Activated naive CD8-positive, alpha-beta T cell (primary cell): ENCODE results near the gene CRYBG2.

Source experiments
- H3K27ac Mint-ChIP-seq: one replicate; pipeline ENCODE4 v1.8.0; 2021; ENCODE audit warnings: mixed read lengths
- H3K27me3 Mint-ChIP-seq: one replicate; pipeline ENCODE4 v1.8.0; 2021; ENCODE audit warnings: mixed read lengths
- H3K36me3 Mint-ChIP-seq: one replicate; pipeline ENCODE4 v1.8.0; 2021; ENCODE audit warnings: mixed read lengths
- H3K4me1 Mint-ChIP-seq: one replicate; pipeline ENCODE4 v1.8.0; 2021; ENCODE audit warnings: low read depth, mixed read lengths
- H3K4me3 Mint-ChIP-seq: one replicate; pipeline ENCODE4 v1.8.0; 2021; ENCODE audit warnings: mild to moderate bottlenecking, mixed read lengths
- H3K9me3 Mint-ChIP-seq: one replicate; pipeline ENCODE4 v1.8.0; 2021; ENCODE audit warnings: low read depth, mixed read lengths

Gene CRYBG2

GRCh38 chr1:26290122-26290881 is 63.6 kb downstream of the CRYBG2 start:
- H3K4me1 Mint-ChIP-seq: peaks cover 75% of the 10 kb centered on the region
- no peaks in the 10 kb centered on the region for H3K36me3 Mint-ChIP-seq
- H3K4me3 Mint-ChIP-seq: peak overlapping the region; percentile 64
- no peaks in the 10 kb centered on the region for H3K9me3 Mint-ChIP-seq
- H3K27me3 Mint-ChIP-seq: no peaks in the 10 kb centered on the region
- H3K27ac Mint-ChIP-seq: peak overlapping the region; percentile 94

- peaks cover 2% of the 10 kb centered on the region for H3K36me3 Mint-ChIP-seq
- H3K9me3 Mint-ChIP-seq: no peaks in the 10 kb centered on the region
These were observed 64.5 kb downstream of the CRYBG2 start for GRCh38 chr1:26289158-26290059.

GRCh38 chr1:26288311-26288941 is 65.5 kb downstream of the CRYBG2 start:
- Mint-ChIP-seq H3K9me3 (no peaks in the 10 kb centered on the region), H3K27ac (peak overlapping the region; percentile 94), H3K4me1 (peaks cover 92% of the 10 kb centered on the region), H3K27me3 (no peaks in the 10 kb centered on the region), H3K4me3 (peak overlapping the region; percentile 56), H3K36me3 (peaks cover 2% of the 10 kb centered on the region)

More at GRCh38 chr1:26289158-26290059, 64.5 kb downstream of the CRYBG2 start:
- Mint-ChIP-seq H3K4me1 (peaks cover 82% of the 10 kb centered on the region), H3K4me3 (peak overlapping the region; percentile 64), H3K27ac (peak overlapping the region; percentile 94), H3K27me3 (no peaks in the 10 kb centered on the region)

GRCh38 chr1:26287811-26288210 is 66.1 kb downstream of the CRYBG2 start:
- peaks cover 95% of the 10 kb centered on the region for H3K4me1 Mint-ChIP-seq
- H3K9me3 Mint-ChIP-seq: no peaks in the 10 kb centered on the region
- H3K27ac Mint-ChIP-seq: peak overlapping the region; percentile 94
- peaks cover 4% of the 10 kb centered on the region for H3K36me3 Mint-ChIP-seq
- H3K27me3 Mint-ChIP-seq: no peaks in the 10 kb centered on the region
- peak overlapping the region; percentile 56 for H3K4me3 Mint-ChIP-seq

GRCh38 chr1:26287033-26287711 is 66.8 kb downstream of the CRYBG2 start:
- peaks cover 99% of the 10 kb centered on the region for H3K4me1 Mint-ChIP-seq
- H3K27ac Mint-ChIP-seq: peak overlapping the region; percentile 94
- peaks cover 4% of the 10 kb centered on the region for H3K36me3 Mint-ChIP-seq

GRCh38 chr1:26286064-26286416 is 67.9 kb downstream of the CRYBG2 start:
- H3K27ac Mint-ChIP-seq: peak overlapping the region; percentile 100
- H3K4me3 Mint-ChIP-seq: peak overlapping the region; percentile 30
- peaks cover 11% of the 10 kb centered on the region for H3K36me3 Mint-ChIP-seq
- no peaks in the 10 kb centered on the region for H3K27me3 Mint-ChIP-seq
- no peaks in the 10 kb centered on the region for H3K9me3 Mint-ChIP-seq
- peaks cover 98% of the 10 kb centered on the region for H3K4me1 Mint-ChIP-seq

More at GRCh38 chr1:26287033-26287711, 66.8 kb downstream of the CRYBG2 start:
- no peaks in the 10 kb centered on the region for H3K9me3 Mint-ChIP-seq
- H3K27me3 Mint-ChIP-seq: no peaks in the 10 kb centered on the region
- peak overlapping the region; percentile 56 for H3K4me3 Mint-ChIP-seq

- Mint-ChIP-seq H3K9me3 (no peaks in the 10 kb centered on the region), H3K4me3 (peak overlapping the region; percentile 30), H3K27me3 (no peaks in the 10 kb centered on the region), H3K4me1 (peaks cover 95% of the 10 kb centered on the region), H3K36me3 (peaks cover 12% of the 10 kb centered on the region), H3K27ac (peak overlapping the region; percentile 100)
These were observed 68.4 kb downstream of the CRYBG2 start for GRCh38 chr1:26285366-26286063.

- Mint-ChIP-seq H3K27ac (peak overlapping the region; percentile 100), H3K4me1 (peaks cover 89% of the 10 kb centered on the region), H3K4me3 (peak overlapping the region; percentile 89), H3K27me3 (no peaks in the 10 kb centered on the region), H3K36me3 (peaks cover 12% of the 10 kb centered on the region), H3K9me3 (no peaks in the 10 kb centered on the region)
These were observed 69.2 kb downstream of the CRYBG2 start for GRCh38 chr1:26284597-26285347.

GRCh38 chr1:26283871-26284596 is 69.9 kb downstream of the CRYBG2 start:
- Mint-ChIP-seq H3K36me3 (peaks cover 12% of the 10 kb centered on the region), H3K9me3 (no peaks in the 10 kb centered on the region), H3K27me3 (no peaks in the 10 kb centered on the region)

GRCh38 chr1:26283279-26283853 is 70.6 kb downstream of the CRYBG2 start:
- H3K36me3 Mint-ChIP-seq: peaks cover 17% of the 10 kb centered on the region
- peaks cover 87% of the 10 kb centered on the region for H3K4me1 Mint-ChIP-seq
- H3K27me3 Mint-ChIP-seq: no peaks in the 10 kb centered on the region
- H3K9me3 Mint-ChIP-seq: peaks cover 2% of the 10 kb centered on the region
- H3K4me3 Mint-ChIP-seq: peak overlapping the region; percentile 89
- peak overlapping the region; percentile 100 for H3K27ac Mint-ChIP-seq

More at GRCh38 chr1:26283871-26284596, 69.9 kb downstream of the CRYBG2 start:
- Mint-ChIP-seq H3K4me3 (peak overlapping the region; percentile 89), H3K27ac (peak overlapping the region; percentile 100), H3K4me1 (peaks cover 87% of the 10 kb centered on the region)

- H3K36me3 Mint-ChIP-seq: peaks cover 17% of the 10 kb centered on the region
- peaks cover 87% of the 10 kb centered on the region for H3K4me1 Mint-ChIP-seq
These were observed 71.5 kb downstream of the CRYBG2 start for GRCh38 chr1:26282401-26282918.

GRCh38 chr1:26281971-26282370 is 72.0 kb downstream of the CRYBG2 start:
- Mint-ChIP-seq H3K36me3 (peaks cover 18% of the 10 kb centered on the region), H3K4me1 (peaks cover 87% of the 10 kb centered on the region), H3K4me3 (peak overlapping the region; percentile 94), H3K9me3 (peaks cover 2% of the 10 kb centered on the region), H3K27ac (peak overlapping the region; percentile 91), H3K27me3 (no peaks in the 10 kb centered on the region)

More at GRCh38 chr1:26282401-26282918, 71.5 kb downstream of the CRYBG2 start:
- H3K9me3 Mint-ChIP-seq: peaks cover 2% of the 10 kb centered on the region
- peak overlapping the region; percentile 100 for H3K27ac Mint-ChIP-seq
- H3K27me3 Mint-ChIP-seq: no peaks in the 10 kb centered on the region
- peak overlapping the region; percentile 89 for H3K4me3 Mint-ChIP-seq
